NCI-H345 treated with DMSO at 0.1 percent for 48 hours (cell line): ENCODE data around the gene SOX21.
A peak's percentile ranks its signal among the peaks of the same experiment; 100 is the strongest.

Experiments
- DNase-seq: peaks from one replicate; lab custom pipeline; 2025; ENCODE audit not compliant: unreplicated experiment; lab: John Stamatoyannopoulos, UW

Gene SOX21

GRCh38 chr13:94682229-94682628, 30.1 kb downstream of the SOX21 start:
- DNase-seq: no peak

GRCh38 chr13:94679614-94680013, 32.7 kb downstream of the SOX21 start:
- no peak for DNase-seq

GRCh38 chr13:94678845-94679244, 33.5 kb downstream of the SOX21 start:
- DNase-seq: no peak

- no peak for DNase-seq
These were observed 34.5 kb downstream of the SOX21 start for GRCh38 chr13:94677799-94678198.

- DNase-seq: peak; percentile 50
These were observed 37.6 kb downstream of the SOX21 start for GRCh38 chr13:94674609-94675348.

GRCh38 chr13:94673851-94674250, 38.5 kb downstream of the SOX21 start:
- DNase-seq: no peak

- DNase-seq: no peak
These were observed 39.9 kb downstream of the SOX21 start for GRCh38 chr13:94672400-94672799.

GRCh38 chr13:94667190-94667589, 45.2 kb downstream of the SOX21 start:
- DNase-seq: no peak

- DNase-seq: no peak
These were observed 46.3 kb downstream of the SOX21 start for GRCh38 chr13:94666065-94666464.

GRCh38 chr13:94664889-94665288, 47.5 kb downstream of the SOX21 start:
- DNase-seq: no peak

GRCh38 chr13:94662274-94662945, 49.9 kb downstream of the SOX21 start:
- no peak for DNase-seq

GRCh38 chr13:94661406-94661805, 50.9 kb downstream of the SOX21 start:
- DNase-seq: no peak

GRCh38 chr13:94660695-94661326, 51.5 kb downstream of the SOX21 start:
- DNase-seq: peak; percentile 58
